GM18951 (cell line): Measurements from ENCODE around the gene MRPL10.

ENCODE experiments used
- POLR2A ChIP-seq: IDR thresholded peaks from 4 replicates; pipeline ENCODE4 v1.6.1; 2011; ENCODE audit warnings: mild to moderate bottlenecking; ENCODE audit not compliant: insufficient read length, insufficient read depth; ENCODE audit errors: extremely low read depth
- in situ Hi-C: fragments of 300-500 bp; cut with MboI; formaldehyde crosslinking; loops from one replicate; pipeline ENCODE4 v1.12.0; 2022; ENCODE audit warnings: low sequenced_read_pairs, mixed read lengths, inconsistent platforms; ENCODE audit not compliant: unreplicated experiment

The MRPL10 gene

GRCh38 chr17:47839071-47839470 lies 7.7 kb upstream of the MRPL10 start:
- in situ Hi-C loops = no loop called here
- no peak for TF ChIP-seq POLR2A

- in situ Hi-C loops = no loop called here
- no peak for TF ChIP-seq POLR2A
Measured at GRCh38 chr17:47838636-47839035, 7.3 kb upstream of the MRPL10 start.

DNA sequence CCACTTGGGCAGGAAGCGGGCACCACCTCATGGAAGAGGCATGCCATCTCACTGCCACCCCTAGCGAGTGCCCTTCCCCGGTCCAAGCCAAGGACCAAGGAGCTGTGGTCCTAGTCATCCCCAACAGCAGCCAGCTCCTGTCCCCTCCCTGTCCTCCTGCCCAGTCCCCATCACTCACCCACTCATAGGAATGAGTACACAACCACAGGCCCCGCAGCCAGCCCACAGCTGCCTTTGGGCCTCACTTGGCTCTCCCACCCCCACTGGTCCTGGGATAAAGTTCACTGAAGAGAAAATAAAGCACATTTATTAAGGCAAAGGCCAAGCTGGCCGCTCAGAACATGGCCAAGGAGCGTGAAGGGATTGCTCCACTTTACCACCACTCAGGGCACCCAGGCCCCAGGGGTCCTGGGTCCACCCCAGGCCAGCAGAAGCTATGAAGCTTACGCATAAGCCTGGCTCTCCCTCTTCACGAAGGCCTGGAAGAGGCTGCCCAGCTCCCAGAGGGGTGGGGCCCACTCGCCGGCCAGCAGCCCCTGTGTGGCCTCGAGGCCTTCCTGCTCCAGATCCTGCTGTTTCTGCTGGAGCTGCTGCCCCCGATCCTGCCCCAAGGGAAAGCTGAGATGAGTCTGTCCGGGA lies 6.2 kb upstream of the MRPL10 start:
- TF ChIP-seq POLR2A = no peak
- in situ Hi-C loops = no loop called here

GRCh38 chr17:47836601-47837000 lies 5.3 kb upstream of the MRPL10 start:
- TF ChIP-seq POLR2A = no peak
- in situ Hi-C loops = no loop called here

GRCh38 chr17:47834756-47835155 lies 3.4 kb upstream of the MRPL10 start:
- in situ Hi-C loops = no loop called here
- no peak for TF ChIP-seq POLR2A

DNA sequence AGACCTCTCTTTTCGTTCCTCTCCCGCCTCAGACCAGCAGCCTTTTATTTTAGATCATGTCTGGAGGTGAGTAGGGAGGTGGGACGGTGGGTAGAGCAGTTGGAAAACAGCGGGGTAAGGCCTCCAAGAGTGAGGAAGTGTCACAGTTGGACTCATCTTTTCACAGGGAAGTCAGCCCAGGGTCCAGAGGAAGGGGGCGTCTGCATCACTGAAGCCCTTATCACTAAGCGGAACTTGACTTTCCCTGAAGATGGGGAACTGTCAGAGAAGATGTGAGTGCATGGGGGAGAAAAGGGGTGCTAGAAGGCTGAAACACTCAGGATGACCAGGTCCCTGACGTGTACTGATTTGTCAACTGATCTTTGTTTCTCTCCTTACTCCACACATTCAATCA lies 590 bp upstream of the MRPL10 start:
- no peak for TF ChIP-seq POLR2A
- in situ Hi-C loops = no loop called here

DNA sequence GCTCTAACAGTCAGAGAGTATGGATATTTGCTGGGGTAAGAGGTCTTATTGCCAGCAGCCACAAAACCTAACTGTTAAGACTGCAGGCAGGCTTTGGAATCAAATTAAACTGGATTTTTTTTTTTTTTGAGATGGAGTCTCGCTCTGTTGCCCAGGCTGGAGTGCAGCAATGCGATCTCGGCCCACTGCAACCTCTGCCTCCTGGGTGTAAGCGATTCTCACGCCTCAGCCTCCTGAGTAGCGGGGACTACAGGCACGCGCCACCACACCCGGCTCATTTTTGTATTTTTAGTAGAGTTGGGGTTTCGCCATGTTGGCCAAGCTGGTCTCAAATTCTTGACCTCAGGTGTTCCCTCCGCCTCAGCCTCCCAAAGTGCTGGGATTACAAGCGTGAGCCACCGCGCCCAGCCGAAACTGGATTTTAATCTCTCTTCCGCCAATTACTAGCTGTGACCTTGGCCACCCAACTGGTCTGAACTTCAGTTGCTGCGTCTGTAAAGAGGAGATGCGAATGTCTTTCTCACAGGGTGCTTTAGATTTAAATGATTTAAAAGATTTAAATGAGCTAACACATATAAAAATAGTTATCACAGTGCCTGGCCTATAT lies 842 bp downstream of the MRPL10 start:
- in situ Hi-C loops = no loop called here
- no peak for TF ChIP-seq POLR2A

GRCh38 chr17:47829870-47830269 lies 1.5 kb downstream of the MRPL10 start:
- in situ Hi-C loops = no loop called here

DNA sequence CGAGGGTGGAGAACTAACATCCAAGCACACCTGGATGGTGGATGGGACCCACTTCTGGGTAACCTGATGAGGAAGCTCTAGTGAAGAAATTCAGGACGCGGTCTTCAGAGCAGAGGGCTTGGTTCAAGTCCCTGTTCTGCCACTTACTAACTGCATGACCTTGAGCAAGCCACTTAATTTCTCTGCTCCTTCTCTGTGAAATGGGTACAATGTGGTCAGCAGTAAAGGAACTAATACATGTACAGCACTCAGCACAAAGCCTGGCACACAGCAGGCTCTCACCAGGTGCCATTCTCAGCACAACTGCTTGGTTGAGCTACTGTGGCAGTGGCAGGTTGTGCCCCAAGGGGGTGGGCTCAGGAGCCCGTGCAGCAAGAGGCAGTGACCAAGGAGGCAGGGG lies 7.8 kb downstream of the MRPL10 start:
- no peak for TF ChIP-seq POLR2A
- in situ Hi-C loops = no loop called here

More at GRCh38 chr17:47829870-47830269, 1.5 kb downstream of the MRPL10 start:
- TF ChIP-seq POLR2A = no peak

DNA sequence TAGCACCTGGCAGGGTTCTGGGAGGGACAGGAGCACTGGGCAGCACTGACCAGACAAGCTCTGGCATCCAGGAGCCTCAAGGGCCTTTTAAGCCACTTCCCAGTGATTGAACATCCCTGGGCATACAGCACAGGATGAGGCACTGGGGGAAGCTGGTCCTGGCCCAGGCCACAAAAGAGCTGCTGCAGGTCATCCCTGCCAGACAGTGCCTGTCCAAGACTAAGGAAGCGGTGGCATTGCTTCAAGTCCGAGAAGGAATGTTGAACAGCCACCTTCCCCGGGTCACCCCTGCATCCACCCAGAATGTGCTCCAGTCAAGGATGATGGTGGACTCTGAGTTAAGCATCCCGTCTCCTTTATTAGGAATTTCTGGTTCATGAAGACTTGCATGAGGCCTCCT lies 8.6 kb downstream of the MRPL10 start:
- no peak for TF ChIP-seq POLR2A
- in situ Hi-C loops = no loop called here

DNA sequence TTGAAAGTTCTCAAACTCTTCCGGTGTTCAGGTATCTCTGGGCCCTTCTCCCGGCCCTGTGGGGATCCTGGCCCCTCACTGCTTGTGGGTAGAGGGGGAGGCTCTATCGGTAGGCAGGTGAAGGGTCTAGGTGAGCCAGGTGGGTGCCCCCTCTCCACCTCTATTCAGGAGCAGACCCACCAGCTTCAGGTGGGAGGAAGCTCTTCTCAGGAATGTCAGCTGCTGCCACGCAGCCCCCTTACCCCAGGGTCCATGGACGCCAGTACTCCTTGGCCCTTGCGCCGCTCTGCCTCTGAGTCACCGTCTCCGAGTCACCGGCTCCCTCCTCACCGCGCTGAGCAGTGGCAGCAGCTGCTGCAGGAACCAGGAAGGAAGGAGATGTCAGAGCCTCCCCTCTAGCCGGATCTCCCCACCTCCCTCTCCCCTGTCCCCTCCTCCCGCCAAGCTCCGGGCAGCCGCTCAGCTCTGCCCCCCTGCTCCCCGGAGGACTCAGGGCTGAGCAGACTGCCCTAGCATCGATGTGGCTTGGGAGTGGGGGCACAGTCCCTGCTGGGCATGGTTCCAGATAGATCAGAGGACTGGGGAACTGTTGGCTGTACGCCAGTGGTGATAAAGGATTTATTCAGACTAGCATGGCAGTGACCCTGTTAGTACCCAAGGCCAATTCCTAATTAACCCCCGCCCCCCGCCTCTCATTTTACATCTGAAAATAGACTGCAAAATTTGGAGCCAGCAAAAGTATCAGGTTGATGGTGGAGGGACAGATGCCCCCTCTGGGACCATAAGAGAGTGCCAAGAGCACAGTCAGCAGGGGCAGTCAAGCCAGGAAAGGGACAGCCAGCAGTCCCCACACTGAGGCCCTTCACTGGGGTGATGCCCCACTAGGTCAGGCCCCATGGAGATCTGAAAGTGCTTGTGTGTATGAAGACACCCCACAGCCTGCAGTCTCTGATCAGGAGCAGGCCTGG lies 9.6 kb downstream of the MRPL10 start, which contains the start of gene OSBPL7:
Gene OSBPL7 (minus strand): TSS at position 371 of the 968 bp plus-strand sequence. CDS start 1,516 bp downstream, outside the sequence.
- peak; percentile 80 for TF ChIP-seq POLR2A
- in situ Hi-C loops = no loop called here

DNA sequence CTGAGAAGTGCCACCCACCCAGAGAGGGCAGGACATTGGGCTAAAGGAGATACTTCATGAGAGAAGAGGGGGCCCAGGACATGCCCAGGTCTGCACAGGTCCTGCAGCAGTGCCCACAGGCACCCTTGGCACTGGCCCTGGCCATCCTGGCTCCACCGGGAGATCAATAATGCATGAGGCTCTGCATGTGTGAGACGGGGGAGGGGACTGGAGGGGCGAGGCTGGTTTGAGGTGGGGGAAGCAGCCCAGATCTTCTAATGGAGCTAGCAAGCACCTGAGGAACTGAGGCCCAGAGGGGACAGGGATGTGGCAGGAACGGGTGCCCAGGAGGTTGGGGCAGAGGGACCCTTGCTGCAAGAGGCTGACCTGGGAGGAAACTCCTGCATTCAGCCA lies 10.3 kb downstream of the MRPL10 start:
- no peak for TF ChIP-seq POLR2A
- in situ Hi-C loops = no loop called here

DNA sequence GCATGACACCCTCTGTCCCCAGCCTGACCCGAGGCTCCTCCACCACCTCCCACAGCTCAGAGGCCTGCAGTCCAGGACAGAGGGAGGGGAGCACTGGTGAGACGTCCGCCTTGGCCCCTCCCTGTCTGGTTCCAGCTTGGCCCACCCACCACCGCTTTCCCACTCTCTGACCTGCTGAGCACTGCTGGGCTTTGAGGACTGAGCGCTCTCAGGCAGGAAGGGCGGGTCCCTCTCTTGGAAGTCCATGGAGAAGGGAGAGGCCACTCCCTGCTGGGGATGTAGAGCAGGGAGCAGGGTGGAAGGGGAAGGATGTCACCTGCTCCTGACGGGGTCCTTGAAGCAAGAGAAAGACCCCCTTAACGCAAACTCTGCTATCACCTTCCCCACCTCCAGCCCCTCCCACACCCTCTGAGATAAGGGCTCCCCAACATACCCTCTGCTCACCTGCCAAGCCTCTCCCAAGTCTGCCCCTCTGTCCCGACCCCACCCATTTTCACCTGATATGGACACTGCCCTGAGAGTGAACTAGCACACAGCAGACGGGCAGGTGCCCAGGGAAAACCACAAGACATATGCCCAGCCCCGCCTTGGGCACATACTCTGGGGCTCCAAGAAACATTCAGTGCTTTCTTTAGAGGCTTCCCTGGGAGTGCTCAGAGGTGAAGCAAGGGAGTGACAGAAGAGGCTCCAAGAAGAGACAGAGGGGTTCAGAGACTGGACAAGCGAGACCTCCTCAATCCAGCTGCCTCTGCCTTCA lies 11.1 kb downstream of the MRPL10 start:
- in situ Hi-C loops = no loop called here
- TF ChIP-seq POLR2A = no peak

- no peak for TF ChIP-seq POLR2A
- in situ Hi-C loops = no loop called here
Measured at GRCh38 chr17:47819475-47819874, 11.9 kb downstream of the MRPL10 start.
